Glutamatergic neuron (in vitro differentiated cells): ENCODE data around the gene FJX1. TPM values are rescaled to one million over a fixed set of nuclear protein-coding genes. Genes with fewer than 3 reads are reported as not detected.

Source experiments
- DNase-seq: peaks from one replicate; pipeline ENCODE4 v3.0.0; 2022
- H3K27ac Mint-ChIP-seq: one replicate; pipeline ENCODE4 v1.8.0; 2020; ENCODE audit warnings: mild to moderate bottlenecking, mixed read lengths, inconsistent platforms; ENCODE audit not compliant: unreplicated experiment
- H3K27me3 Mint-ChIP-seq: one replicate; pipeline ENCODE4 v1.8.0; 2020; ENCODE audit warnings: mild to moderate bottlenecking, moderate library complexity, mixed read lengths, inconsistent platforms; ENCODE audit not compliant: unreplicated experiment
- H3K36me3 Mint-ChIP-seq: one replicate; pipeline ENCODE4 v1.8.0; 2020; ENCODE audit warnings: mild to moderate bottlenecking, mixed read lengths, inconsistent platforms; ENCODE audit not compliant: unreplicated experiment
- H3K4me1 Mint-ChIP-seq: one replicate; pipeline ENCODE4 v1.8.0; 2020; ENCODE audit warnings: mild to moderate bottlenecking, low read depth, mixed read lengths, inconsistent platforms; ENCODE audit not compliant: unreplicated experiment
- H3K4me3 Mint-ChIP-seq: one replicate; pipeline ENCODE4 v1.8.0; 2020; ENCODE audit warnings: mild to moderate bottlenecking, mixed read lengths, inconsistent platforms; ENCODE audit not compliant: unreplicated experiment
- H3K9me3 Mint-ChIP-seq: one replicate; pipeline ENCODE4 v1.8.0; 2020; ENCODE audit warnings: mild to moderate bottlenecking, moderate library complexity, mixed read lengths, inconsistent platforms; ENCODE audit not compliant: unreplicated experiment
- total RNA-seq: library from RNA; stranded (reverse); fragmentation: NEBNext Ultra II Directional; extraction: Animal tissue kit (Norgen Biotek cat#: 25700); gene quantifications from one replicate; pipeline ENCODE4 v1.2.1, GENCODE V29; 2021; ENCODE audit not compliant: unreplicated experiment
- TF ChIP-seq, protein P1 (sequence below): fragments of 200-600 bp; sonication (generic); IDR thresholded peaks from one replicate; pipeline ENCODE4 v1.5.0; 2021; ENCODE audit not compliant: partially characterized antibody, unreplicated experiment

FJX1 gene
- total RNA-seq, 1 donor from 2014 or later = 74.3 TPM

GRCh38 chr11:35593143-35593542 lies 25.1 kb upstream of the FJX1 start:
- no peaks in the 10 kb centered on the region for H3K27me3 Mint-ChIP-seq
- no peaks in the 10 kb centered on the region for H3K4me1 Mint-ChIP-seq
- H3K36me3 Mint-ChIP-seq = no peaks in the 10 kb centered on the region
- DNase-seq = no peak
- TF ChIP-seq, protein P1, sequence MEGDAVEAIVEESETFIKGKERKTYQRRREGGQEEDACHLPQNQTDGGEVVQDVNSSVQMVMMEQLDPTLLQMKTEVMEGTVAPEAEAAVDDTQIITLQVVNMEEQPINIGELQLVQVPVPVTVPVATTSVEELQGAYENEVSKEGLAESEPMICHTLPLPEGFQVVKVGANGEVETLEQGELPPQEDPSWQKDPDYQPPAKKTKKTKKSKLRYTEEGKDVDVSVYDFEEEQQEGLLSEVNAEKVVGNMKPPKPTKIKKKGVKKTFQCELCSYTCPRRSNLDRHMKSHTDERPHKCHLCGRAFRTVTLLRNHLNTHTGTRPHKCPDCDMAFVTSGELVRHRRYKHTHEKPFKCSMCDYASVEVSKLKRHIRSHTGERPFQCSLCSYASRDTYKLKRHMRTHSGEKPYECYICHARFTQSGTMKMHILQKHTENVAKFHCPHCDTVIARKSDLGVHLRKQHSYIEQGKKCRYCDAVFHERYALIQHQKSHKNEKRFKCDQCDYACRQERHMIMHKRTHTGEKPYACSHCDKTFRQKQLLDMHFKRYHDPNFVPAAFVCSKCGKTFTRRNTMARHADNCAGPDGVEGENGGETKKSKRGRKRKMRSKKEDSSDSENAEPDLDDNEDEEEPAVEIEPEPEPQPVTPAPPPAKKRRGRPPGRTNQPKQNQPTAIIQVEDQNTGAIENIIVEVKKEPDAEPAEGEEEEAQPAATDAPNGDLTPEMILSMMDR = no peak
- no peak overlapping the region for H3K27ac Mint-ChIP-seq
- no peak overlapping the region for H3K4me3 Mint-ChIP-seq
- H3K9me3 Mint-ChIP-seq = no peaks in the 10 kb centered on the region

DNA sequence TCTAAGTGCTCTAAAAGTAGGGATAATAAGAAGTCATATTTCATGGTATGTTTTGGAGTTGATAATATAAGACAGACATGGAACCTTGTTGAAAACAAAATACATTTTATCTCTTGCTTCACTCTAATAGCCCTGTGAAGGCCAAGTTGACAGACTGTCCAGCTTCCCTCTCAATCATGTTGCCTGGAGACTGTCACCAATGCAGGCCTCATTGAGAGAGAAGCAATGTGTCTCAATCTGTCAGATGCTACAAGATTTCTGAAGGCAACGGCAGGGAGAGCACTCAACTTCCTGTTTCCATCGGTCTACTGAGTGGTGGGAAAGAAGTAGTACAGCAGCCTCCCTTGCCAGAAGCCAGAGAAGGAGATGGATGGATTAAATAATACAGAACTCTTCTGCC lies 23.6 kb upstream of the FJX1 start:
- no peak for DNase-seq
- no peak overlapping the region for H3K27ac Mint-ChIP-seq
- no peaks in the 10 kb centered on the region for H3K9me3 Mint-ChIP-seq
- peaks cover 4% of the 10 kb centered on the region for H3K4me1 Mint-ChIP-seq
- no peak overlapping the region for H3K4me3 Mint-ChIP-seq
- H3K36me3 Mint-ChIP-seq = no peaks in the 10 kb centered on the region
- TF ChIP-seq, protein P1 = no peak
- H3K27me3 Mint-ChIP-seq = no peaks in the 10 kb centered on the region

DNA sequence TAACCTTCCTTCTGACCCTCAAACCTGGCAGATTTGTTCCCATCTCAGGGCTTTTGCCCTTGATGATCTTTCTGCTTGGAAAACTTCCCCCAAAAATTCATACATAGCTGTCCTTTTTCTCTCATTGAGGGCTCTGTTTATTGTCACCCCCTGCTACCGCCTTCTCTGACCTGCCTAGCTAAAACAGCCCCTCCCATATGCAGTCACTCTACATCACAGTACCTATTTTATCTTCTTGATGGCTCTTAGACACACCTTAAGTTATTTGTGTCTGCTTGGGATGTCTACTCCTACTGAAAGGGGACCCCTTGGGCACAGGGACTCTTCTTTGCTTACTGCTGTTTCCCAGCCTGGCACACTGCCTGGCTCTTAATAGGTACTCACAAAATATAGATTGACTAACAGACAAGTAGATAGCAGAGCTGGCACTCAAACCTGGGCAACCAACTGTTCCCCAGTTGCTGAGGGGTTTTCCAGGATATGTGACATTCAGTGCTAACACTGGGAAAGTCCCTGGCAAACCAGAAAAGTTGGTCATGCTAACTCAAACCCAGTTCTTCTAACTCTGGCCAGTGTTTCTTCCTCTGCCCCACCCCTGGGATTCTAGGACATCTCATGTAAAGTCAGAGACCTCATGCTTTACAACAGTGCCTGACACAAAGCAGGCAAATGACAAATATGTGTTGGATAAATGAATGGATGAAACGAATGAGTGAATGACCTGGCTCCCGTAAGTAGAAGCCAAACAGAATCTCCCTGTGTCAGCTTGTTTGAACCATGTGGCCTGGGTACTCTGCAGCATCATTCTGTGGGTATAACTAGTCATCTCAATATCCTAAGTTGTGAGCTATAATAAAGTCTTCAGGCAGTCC lies 19.8 kb upstream of the FJX1 start:
- DNase-seq = no peak
- peaks cover 4% of the 10 kb centered on the region for H3K4me1 Mint-ChIP-seq
- TF ChIP-seq, protein P1 = no peak
- H3K27ac Mint-ChIP-seq = no peak overlapping the region
- H3K36me3 Mint-ChIP-seq = no peaks in the 10 kb centered on the region
- peaks cover 2% of the 10 kb centered on the region for H3K9me3 Mint-ChIP-seq
- no peak overlapping the region for H3K4me3 Mint-ChIP-seq
- no peaks in the 10 kb centered on the region for H3K27me3 Mint-ChIP-seq

GRCh38 chr11:35600331-35600838 lies 17.9 kb upstream of the FJX1 start:
- H3K36me3 Mint-ChIP-seq = no peaks in the 10 kb centered on the region
- no peak for DNase-seq
- H3K27ac Mint-ChIP-seq = no peak overlapping the region
- TF ChIP-seq, protein P1 = no peak
- H3K4me3 Mint-ChIP-seq = no peak overlapping the region
- peaks cover 4% of the 10 kb centered on the region for H3K4me1 Mint-ChIP-seq
- H3K27me3 Mint-ChIP-seq = no peaks in the 10 kb centered on the region
- H3K9me3 Mint-ChIP-seq = peaks cover 2% of the 10 kb centered on the region

- no peak overlapping the region for H3K27ac Mint-ChIP-seq
- H3K4me3 Mint-ChIP-seq = no peak overlapping the region
- no peak for DNase-seq
- peaks cover 7% of the 10 kb centered on the region for H3K4me1 Mint-ChIP-seq
- TF ChIP-seq, protein P1 = no peak
- H3K9me3 Mint-ChIP-seq = peaks cover 2% of the 10 kb centered on the region
- no peaks in the 10 kb centered on the region for H3K36me3 Mint-ChIP-seq
- peaks cover 1% of the 10 kb centered on the region for H3K27me3 Mint-ChIP-seq
Measured at GRCh38 chr11:35602160-35602793, 16.0 kb upstream of the FJX1 start.
